Measurements from ENCODE around the gene SLC44A3. TPM values are rescaled to one million over a fixed set of nuclear protein-coding genes. Genes with fewer than 3 reads are reported as not detected.

Gene SLC44A3, protein sequence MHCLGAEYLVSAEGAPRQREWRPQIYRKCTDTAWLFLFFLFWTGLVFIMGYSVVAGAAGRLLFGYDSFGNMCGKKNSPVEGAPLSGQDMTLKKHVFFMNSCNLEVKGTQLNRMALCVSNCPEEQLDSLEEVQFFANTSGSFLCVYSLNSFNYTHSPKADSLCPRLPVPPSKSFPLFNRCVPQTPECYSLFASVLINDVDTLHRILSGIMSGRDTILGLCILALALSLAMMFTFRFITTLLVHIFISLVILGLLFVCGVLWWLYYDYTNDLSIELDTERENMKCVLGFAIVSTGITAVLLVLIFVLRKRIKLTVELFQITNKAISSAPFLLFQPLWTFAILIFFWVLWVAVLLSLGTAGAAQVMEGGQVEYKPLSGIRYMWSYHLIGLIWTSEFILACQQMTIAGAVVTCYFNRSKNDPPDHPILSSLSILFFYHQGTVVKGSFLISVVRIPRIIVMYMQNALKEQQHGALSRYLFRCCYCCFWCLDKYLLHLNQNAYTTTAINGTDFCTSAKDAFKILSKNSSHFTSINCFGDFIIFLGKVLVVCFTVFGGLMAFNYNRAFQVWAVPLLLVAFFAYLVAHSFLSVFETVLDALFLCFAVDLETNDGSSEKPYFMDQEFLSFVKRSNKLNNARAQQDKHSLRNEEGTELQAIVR
- 2.9 and 7.1 TPM in 2 replicates for total RNA-seq

DNA sequence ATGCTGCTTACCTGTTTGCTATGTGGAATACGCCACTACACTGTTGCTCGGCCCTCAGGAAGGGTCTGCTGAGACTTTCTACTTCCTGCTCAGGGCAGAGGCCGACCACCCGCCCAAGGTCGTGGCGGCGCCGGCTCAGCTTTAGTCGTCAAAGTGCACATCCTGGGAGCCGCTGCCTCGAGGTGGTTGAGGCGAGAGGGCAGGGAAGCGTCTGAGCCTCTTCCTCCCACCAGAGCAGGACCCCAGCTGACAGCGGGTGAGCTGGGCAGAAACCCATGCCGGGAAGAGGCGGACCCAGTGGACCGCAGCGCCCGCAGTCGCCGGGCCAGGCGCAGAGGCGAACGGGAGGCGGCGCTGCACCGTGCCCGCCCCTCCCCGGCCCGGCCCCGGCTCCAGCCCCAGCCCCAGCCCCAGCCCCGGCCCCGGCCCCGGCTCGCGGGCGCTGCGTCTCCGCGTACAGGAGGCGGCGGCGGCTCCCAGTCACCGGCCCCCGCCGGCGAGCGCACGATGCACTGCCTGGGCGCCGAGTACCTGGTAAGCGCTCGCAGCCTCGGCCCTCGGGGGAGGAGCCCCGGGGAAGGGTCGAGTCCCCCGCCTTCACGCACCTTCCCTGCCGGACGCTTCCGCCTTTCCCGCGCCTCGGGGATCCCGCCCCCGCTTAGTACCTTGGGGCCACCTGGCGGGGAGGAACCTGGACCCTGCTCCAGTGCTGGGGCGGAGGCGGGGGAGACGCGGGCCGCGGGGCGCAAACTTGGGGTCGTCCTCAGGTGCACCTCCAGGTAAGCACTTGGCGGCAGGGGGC lies at the start of gene SLC44A3:
Gene SLC44A3 (plus strand): TSS at position 413 of the 802 bp plus-strand sequence. CDS start 95 bp downstream, at position 508.
- Histone ChIP-seq H3K79me2 (ENCODE audit: insufficient read depth, low read length) (no peaks in the 10 kb centered on the region), H3K4me3 (ENCODE audit: insufficient read depth, low read length) (peak within 1 kb of the TSS; percentile 73), H2AFZ (ENCODE audit: low read length) (peak within 1 kb of the TSS; percentile 89), H3K4me2 (ENCODE audit: insufficient read depth, low read length) (peak within 1 kb of the TSS; percentile 91), H3K4me1 (ENCODE audit: insufficient read depth, low read length) (peaks cover 4% of the 10 kb centered on the region), H3K27me3 (ENCODE audit: insufficient read depth, low read length) (peaks cover 73% of the 10 kb centered on the region), H4K20me1 (ENCODE audit: insufficient read depth, low read length) (no peaks in the 10 kb centered on the region), H3K9me3 (ENCODE audit: low read depth, low read length) (no peaks in the 10 kb centered on the region), H3K36me3 (ENCODE audit: insufficient read depth, low read length) (no peaks in the 10 kb centered on the region), H3K27ac (ENCODE audit: low read depth, low read length) (no peak within 1 kb of the TSS)
- TF ChIP-seq, protein P1, sequence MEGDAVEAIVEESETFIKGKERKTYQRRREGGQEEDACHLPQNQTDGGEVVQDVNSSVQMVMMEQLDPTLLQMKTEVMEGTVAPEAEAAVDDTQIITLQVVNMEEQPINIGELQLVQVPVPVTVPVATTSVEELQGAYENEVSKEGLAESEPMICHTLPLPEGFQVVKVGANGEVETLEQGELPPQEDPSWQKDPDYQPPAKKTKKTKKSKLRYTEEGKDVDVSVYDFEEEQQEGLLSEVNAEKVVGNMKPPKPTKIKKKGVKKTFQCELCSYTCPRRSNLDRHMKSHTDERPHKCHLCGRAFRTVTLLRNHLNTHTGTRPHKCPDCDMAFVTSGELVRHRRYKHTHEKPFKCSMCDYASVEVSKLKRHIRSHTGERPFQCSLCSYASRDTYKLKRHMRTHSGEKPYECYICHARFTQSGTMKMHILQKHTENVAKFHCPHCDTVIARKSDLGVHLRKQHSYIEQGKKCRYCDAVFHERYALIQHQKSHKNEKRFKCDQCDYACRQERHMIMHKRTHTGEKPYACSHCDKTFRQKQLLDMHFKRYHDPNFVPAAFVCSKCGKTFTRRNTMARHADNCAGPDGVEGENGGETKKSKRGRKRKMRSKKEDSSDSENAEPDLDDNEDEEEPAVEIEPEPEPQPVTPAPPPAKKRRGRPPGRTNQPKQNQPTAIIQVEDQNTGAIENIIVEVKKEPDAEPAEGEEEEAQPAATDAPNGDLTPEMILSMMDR (IDR thresholded peaks at IDR 0.05; ENCODE audit: extremely low read depth, low read depth, low read length), result no peak
- peak; percentile 90 for DNase-seq (ENCODE audit: insufficient read length, low spot score, missing footprints)

DNA sequence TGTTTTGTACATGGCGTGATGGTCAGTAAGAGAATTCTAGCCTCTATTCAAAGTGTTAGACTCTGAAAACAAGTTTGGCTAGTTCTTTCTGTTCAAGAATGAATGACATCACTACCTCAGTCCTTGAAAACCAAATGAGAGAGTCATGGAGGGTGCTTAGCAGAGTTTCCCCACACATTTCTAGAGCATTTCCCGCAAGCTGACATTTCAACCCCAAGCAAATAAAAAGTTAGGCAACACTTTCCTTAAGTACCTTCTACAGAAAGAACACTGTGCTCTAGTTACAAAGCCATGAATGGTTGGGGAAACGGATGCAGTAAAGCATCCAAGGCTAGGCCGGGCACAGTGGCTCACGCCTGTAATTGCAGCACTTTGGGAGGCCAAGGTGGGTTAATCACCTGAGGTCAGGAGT lies 47.9 kb upstream of the SLC44A3 start:
- peaks cover 11% of the 10 kb centered on the region for H3K4me1 ChIP-seq (ENCODE audit: insufficient read depth, low read length)
- DNase-seq (ENCODE audit: insufficient read length, low spot score, missing footprints), result no peak
- H3K27ac ChIP-seq (ENCODE audit: low read depth, low read length), result no peak overlapping the region
- no peak overlapping the region for H3K4me3 ChIP-seq (ENCODE audit: insufficient read depth, low read length)
- H2AFZ ChIP-seq (ENCODE audit: low read length), result no peak overlapping the region
- peaks cover 2% of the 10 kb centered on the region for H3K9me3 ChIP-seq (ENCODE audit: low read depth, low read length)
- no peaks in the 10 kb centered on the region for H3K36me3 ChIP-seq (ENCODE audit: insufficient read depth, low read length)
- peaks cover 25% of the 10 kb centered on the region for H3K27me3 ChIP-seq (ENCODE audit: insufficient read depth, low read length)
- no peak overlapping the region for H3K4me2 ChIP-seq (ENCODE audit: insufficient read depth, low read length)
- H3K79me2 ChIP-seq (ENCODE audit: insufficient read depth, low read length), result no peaks in the 10 kb centered on the region
- no peaks in the 10 kb centered on the region for H4K20me1 ChIP-seq (ENCODE audit: insufficient read depth, low read length)
- TF ChIP-seq, protein P1 (IDR thresholded peaks at IDR 0.05; ENCODE audit: extremely low read depth, low read depth, low read length), result no peak

DNA sequence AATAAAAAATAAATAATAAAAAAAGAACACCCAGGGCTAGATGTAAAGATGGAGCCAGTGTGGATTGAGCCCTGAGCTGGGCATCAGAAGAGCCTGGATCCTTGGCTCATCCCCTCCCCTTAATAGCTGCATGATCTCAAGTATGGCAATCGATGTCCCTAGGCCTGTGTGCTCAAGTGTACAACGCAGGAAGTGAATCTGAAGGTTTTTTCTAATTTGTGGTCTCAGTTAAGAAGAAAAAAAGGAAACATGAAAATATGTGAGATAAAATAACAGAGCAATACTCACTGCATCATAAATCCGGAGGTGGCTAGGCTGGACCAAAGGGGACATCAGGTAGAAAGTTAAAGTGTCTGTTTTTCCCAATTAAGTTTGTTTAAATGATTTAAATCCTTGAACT lies 47.3 kb upstream of the SLC44A3 start:
- Histone ChIP-seq H3K79me2 (ENCODE audit: insufficient read depth, low read length) (no peaks in the 10 kb centered on the region), H2AFZ (ENCODE audit: low read length) (no peak overlapping the region), H3K9me3 (ENCODE audit: low read depth, low read length) (peaks cover 2% of the 10 kb centered on the region), H3K27me3 (ENCODE audit: insufficient read depth, low read length) (peaks cover 20% of the 10 kb centered on the region), H3K4me2 (ENCODE audit: insufficient read depth, low read length) (no peak overlapping the region), H3K4me3 (ENCODE audit: insufficient read depth, low read length) (no peak overlapping the region), H3K36me3 (ENCODE audit: insufficient read depth, low read length) (no peaks in the 10 kb centered on the region), H4K20me1 (ENCODE audit: insufficient read depth, low read length) (no peaks in the 10 kb centered on the region), H3K27ac (ENCODE audit: low read depth, low read length) (no peak overlapping the region), H3K4me1 (ENCODE audit: insufficient read depth, low read length) (peaks cover 11% of the 10 kb centered on the region)
- TF ChIP-seq, protein P1 (IDR thresholded peaks at IDR 0.05; ENCODE audit: extremely low read depth, low read depth, low read length), result no peak
- no peak for DNase-seq (ENCODE audit: insufficient read length, low spot score, missing footprints)
